HEK293 (cell line): Measurements from ENCODE around the gene CCKAR.

ENCODE experiments used
- TF ChIP-seq, protein P1 (sequence below): fragments of 450-650 bp; formaldehyde crosslinking; conservative IDR thresholded peaks from 2 replicates; pipeline ENCODE4 v1.5.1; 2016; ENCODE audit warnings: low read depth, missing biosample characterization, missing genetic modification characterization
- TF ChIP-seq, protein P2 (sequence below): fragments of 450-650 bp; formaldehyde crosslinking; IDR thresholded peaks from 2 replicates; pipeline ENCODE4 v1.5.1; 2016; ENCODE audit warnings: missing biosample characterization, missing genetic modification characterization

GRCh38 chr4:26482508-26483462 is 7.5 kb downstream of the CCKAR start:
- TF ChIP-seq, protein P1, sequence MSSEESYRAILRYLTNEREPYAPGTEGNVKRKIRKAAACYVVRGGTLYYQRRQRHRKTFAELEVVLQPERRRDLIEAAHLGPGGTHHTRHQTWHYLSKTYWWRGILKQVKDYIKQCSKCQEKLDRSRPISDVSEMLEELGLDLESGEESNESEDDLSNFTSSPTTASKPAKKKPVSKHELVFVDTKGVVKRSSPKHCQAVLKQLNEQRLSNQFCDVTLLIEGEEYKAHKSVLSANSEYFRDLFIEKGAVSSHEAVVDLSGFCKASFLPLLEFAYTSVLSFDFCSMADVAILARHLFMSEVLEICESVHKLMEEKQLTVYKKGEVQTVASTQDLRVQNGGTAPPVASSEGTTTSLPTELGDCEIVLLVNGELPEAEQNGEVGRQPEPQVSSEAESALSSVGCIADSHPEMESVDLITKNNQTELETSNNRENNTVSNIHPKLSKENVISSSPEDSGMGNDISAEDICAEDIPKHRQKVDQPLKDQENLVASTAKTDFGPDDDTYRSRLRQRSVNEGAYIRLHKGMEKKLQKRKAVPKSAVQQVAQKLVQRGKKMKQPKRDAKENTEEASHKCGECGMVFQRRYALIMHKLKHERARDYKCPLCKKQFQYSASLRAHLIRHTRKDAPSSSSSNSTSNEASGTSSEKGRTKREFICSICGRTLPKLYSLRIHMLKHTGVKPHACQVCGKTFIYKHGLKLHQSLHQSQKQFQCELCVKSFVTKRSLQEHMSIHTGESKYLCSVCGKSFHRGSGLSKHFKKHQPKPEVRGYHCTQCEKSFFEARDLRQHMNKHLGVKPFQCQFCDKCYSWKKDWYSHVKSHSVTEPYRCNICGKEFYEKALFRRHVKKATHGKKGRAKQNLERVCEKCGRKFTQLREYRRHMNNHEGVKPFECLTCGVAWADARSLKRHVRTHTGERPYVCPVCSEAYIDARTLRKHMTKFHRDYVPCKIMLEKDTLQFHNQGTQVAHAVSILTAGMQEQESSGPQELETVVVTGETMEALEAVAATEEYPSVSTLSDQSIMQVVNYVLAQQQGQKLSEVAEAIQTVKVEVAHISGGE (tag by site-specific recombination): no peak
- TF ChIP-seq, protein P2, sequence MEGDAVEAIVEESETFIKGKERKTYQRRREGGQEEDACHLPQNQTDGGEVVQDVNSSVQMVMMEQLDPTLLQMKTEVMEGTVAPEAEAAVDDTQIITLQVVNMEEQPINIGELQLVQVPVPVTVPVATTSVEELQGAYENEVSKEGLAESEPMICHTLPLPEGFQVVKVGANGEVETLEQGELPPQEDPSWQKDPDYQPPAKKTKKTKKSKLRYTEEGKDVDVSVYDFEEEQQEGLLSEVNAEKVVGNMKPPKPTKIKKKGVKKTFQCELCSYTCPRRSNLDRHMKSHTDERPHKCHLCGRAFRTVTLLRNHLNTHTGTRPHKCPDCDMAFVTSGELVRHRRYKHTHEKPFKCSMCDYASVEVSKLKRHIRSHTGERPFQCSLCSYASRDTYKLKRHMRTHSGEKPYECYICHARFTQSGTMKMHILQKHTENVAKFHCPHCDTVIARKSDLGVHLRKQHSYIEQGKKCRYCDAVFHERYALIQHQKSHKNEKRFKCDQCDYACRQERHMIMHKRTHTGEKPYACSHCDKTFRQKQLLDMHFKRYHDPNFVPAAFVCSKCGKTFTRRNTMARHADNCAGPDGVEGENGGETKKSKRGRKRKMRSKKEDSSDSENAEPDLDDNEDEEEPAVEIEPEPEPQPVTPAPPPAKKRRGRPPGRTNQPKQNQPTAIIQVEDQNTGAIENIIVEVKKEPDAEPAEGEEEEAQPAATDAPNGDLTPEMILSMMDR (tag by site-specific recombination): no peak
